Medulla oblongata (tissue), 1 donor: ENCODE data around the gene SLC2A4.

Experiments used
- DNase-seq: peaks from one replicate; pipeline ENCODE4 v3.0.0-alpha.2; 2015; ENCODE audit errors: extremely low spot score

Gene SLC2A4

GRCh38 chr17:7306911-7307685 is 25.6 kb downstream of the SLC2A4 start, which contains the start of gene EIF5A:
EIF5A (plus strand) TSS chr17:7307628; CDS start chr17:7309636, 2,008 bp downstream.
- DNase-seq = peak; percentile 100

DNA sequence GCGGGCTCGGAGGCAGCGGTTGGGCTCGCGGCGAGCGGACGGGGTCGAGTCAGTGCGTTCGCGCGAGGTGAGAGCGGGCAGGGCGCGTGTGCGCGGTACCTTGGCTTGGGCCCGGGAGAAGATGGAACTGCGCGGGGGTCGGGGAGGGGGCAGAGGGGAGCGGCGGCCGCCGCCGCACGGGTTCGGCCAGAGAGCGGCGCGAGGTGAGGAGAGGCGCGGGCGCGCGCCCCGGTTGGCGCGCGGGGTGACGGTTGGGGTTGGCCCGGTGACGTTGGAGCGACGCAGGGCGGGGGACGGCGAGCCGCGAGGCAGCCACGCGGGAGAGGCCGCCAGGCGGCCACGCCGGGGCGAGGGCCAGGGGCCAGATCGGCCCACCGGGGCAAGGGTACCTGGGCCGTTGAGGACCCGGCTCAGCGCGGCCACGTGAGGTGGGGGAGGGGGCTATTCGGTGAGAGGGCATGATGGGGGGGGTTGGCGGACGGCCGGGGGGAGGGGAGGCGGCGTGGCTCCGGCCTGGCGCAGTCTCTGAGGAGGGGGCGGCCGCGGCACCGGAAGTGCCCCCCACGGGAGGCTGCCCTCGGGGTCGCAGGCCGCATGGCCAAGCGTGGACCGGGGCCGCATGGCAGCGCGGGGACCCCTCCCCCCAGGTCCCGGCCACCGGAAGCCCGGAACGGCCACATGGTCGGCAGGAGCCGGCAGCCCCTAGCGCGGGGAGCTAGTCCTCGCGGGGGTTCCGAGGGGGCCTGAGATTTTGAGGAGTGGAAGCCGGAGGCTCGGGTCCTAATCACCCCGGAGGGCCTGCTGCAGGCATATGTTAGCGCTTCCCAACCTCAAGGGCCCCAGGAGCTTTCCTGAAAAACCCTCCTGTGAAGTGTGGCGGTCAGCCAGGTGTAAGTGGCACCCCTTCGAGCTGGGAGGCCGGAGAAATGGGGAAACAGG is 26.4 kb downstream of the SLC2A4 start:
- no peak for DNase-seq

- peak; percentile 79 for DNase-seq
Measured at GRCh38 chr17:7308625-7309433, 27.3 kb downstream of the SLC2A4 start.

DNA sequence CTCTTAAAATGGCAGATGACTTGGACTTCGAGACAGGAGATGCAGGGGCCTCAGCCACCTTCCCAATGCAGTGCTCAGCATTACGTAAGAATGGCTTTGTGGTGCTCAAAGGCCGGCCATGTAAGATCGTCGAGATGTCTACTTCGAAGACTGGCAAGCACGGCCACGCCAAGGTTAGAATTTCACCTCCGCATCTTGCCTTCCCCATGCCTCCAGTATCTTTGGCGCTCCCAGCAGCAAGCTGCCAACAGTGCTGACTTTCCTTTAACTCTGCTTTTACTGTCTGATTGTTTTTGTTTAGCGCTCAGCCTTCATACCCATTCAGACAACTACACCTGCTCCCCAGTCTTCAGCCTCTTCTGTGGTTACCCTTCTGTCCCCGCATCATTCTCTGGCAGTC is 28.1 kb downstream of the SLC2A4 start:
- no peak for DNase-seq

DNA sequence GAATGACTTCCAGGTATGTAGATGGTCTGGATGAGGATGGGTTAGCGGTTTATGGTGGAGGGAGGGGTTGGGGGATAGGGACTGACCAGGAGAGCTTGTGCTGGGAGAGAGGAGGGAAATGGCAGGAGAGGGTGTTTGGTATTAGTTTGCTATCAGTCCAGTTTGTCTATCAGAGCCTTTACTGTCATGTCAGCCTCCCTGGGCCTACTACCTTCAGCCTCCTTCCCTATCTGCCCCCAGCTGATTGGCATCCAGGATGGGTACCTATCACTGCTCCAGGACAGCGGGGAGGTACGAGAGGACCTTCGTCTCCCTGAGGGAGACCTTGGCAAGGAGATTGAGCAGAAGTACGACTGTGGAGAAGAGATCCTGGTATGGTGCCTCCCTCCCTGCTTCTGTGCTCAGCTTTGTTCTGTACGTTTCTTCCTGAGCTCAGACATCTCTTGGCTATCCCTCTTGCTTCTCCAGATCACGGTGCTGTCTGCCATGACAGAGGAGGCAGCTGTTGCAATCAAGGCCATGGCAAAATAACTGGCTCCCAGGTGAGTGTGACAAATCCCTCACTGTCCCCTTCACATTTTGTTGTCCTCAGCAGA is 29.7 kb downstream of the SLC2A4 start:
- no peak for DNase-seq

DNA sequence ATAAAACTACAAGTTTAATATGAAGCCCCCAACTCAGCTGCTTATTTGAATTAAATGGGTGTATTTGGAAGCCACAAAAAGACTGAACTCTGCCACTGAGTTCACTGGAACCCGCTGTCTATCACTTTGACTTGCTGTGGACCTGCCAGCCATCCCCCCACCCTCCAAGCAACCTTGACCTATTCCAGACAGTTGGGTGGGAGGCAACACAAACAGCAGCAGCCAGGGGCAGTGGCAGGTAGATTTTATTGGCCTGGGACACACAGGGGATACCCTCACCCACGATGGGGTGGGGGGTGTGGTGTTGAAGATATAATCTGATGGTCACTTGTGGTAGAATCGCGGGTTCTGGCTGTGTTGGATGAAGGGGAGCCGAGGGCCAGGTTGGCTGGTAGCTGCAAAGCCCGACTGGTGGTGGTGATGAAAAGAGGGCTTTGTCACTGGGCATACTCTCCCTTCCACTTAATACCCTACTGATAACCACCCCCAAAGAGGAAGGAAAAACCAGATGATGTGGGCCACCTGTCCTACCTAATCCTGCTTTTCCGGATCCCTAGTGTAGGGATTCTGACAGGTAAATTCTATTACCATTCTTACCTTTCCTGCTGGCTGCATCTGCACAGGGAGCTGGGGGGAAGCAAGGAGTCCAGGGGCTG is 31.0 kb downstream of the SLC2A4 start:
- DNase-seq = no peak

- DNase-seq = no peak
Measured at GRCh38 chr17:7313088-7313889, 31.8 kb downstream of the SLC2A4 start.

GRCh38 chr17:7313890-7314718 is 32.6 kb downstream of the SLC2A4 start:
- DNase-seq = no peak

- peak; percentile 90 for DNase-seq
Measured at GRCh38 chr17:7314719-7315569, 33.4 kb downstream of the SLC2A4 start, which contains the start of gene GPS2. GPS2 (minus strand) TSS chr17:7315360; CDS start chr17:7315052, 308 bp downstream.

DNA sequence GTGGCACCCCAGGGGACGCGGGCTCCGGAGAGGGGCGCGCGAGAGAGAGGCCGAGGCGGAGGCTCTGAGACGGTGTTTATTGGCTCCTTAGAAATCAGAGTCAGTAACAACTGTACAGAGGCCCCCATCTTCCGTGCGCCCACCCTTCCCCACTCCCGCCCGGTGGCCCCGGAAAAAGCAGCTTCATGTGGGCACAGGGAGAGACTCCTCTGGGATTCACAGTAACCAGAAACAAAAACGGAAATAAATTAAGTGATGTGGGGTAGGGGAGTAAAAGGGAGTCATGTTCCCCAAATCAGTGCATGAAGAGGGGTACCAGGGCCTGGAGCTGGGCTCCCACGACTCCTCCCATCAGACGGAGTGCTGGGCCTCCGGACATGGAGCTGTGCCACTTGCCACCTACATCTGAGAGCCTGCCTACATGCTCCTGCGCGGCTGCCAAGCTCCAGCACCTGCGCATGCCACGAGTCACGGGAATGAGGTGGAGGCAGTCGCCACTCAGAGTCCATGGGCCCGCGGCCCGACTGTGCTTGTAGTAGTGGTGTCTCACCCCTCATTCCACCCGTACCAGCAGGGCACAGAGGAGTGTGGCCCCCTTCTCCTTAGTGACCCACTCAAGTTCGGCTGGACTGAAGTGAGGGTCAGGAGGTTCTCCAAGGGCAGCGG is 34.2 kb downstream of the SLC2A4 start:
- no peak for DNase-seq

GRCh38 chr17:7317161-7317803 is 35.8 kb downstream of the SLC2A4 start:
- DNase-seq = no peak

GRCh38 chr17:7318121-7318860 is 36.8 kb downstream of the SLC2A4 start:
- DNase-seq = no peak

DNA sequence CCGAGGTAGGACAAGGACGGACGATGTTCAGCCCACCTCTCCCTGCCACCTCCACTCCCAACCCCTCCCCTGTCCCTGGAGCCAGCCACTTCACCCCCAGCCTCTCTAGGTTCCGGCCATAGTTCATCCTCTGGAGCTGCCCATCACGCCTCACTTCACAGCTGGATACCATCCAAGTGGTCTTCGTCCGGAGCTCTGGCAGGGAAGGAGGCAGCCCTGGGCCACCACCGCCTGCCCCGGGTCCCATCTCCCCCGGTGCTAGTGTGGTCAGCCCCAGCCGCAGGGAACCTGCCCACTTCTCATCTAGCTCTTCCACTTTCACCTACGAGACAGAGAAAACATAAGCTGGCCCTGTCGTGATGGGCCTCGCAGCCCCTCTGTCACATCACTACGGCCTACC is 39.9 kb downstream of the SLC2A4 start:
- no peak for DNase-seq

DNA sequence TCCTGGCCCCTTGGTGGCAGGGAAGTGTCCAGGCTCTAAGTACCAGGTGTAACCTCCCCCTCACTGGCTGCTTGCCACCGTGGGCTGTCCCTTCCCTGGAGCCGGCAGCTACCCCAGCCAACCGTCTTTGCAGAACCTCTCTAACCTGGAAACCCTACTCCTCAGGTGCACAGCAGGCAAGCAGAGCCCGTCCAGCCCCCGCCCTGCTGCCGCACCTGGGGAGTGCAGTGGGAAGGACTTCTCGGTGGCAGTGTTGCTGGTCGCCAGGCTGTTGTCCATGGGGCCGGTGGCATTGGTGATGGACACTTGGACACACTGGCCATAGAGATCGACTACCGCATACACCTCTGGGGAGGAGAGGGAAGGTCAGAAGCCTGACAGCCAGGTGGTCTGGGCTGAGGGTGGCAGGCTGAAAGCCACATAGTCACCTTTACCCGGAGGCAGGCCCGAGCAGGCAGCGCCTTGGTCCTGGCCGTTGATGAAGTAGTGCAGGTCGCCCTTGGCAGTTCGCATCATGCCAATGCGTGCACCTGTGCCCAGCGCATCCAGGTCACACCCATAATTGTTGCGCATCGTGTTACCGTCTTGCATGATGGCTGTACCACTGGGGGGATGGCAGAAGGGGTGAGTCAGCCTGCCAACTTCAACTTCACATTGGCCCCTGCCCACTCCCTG is 41.1 kb downstream of the SLC2A4 start:
- DNase-seq = no peak

GRCh38 chr17:7323731-7324437 is 42.4 kb downstream of the SLC2A4 start:
- DNase-seq = no peak
